H4 (cell line): ENCODE results near the gene TIPARP. TPM values are rescaled to one million over a fixed set of nuclear protein-coding genes. Genes with fewer than 3 reads are reported as not detected.
"Not testable (repeated sequence)": the region's sequence is repeated elsewhere in the genome, so short reads cannot be mapped to it uniquely, and the experiment has no call there.

Experiments used
- DNase-seq: peaks from one replicate; pipeline ENCODE4 v3.0.0-alpha.2; 2015; ENCODE audit warnings: low spot score
- total RNA-seq: library from RNA; depleted of rRNA; stranded (reverse); fragments of >200 nt; shearing (Covaris generic); gene quantifications from 2 replicates; pipeline ENCODE4 v1.2.3, GENCODE V29; 2014

The TIPARP gene
- total RNA-seq, 1 experiment from 2014 or later = 43.2 TPM

GRCh38 chr3:156646958-156647357 lies 27.4 kb upstream of the TIPARP start:
- DNase-seq = no peak

GRCh38 chr3:156648086-156648485 lies 26.3 kb upstream of the TIPARP start:
- no peak for DNase-seq

GRCh38 chr3:156649681-156650080 lies 24.7 kb upstream of the TIPARP start:
- DNase-seq = no peak

GRCh38 chr3:156652661-156653060 lies 21.7 kb upstream of the TIPARP start:
- DNase-seq = not testable (repeated sequence)

- no peak for DNase-seq
These were observed 19.6 kb upstream of the TIPARP start for GRCh38 chr3:156654834-156655233.

GRCh38 chr3:156655819-156656550 lies 18.4 kb upstream of the TIPARP start:
- no peak for DNase-seq

GRCh38 chr3:156657440-156657839 lies 16.9 kb upstream of the TIPARP start:
- no peak for DNase-seq

- no peak for DNase-seq
These were observed 16.3 kb upstream of the TIPARP start for GRCh38 chr3:156657862-156658731.

- no peak for DNase-seq
These were observed 15.7 kb upstream of the TIPARP start for GRCh38 chr3:156658732-156659090.

GRCh38 chr3:156659260-156659659 lies 15.1 kb upstream of the TIPARP start:
- no peak for DNase-seq

GRCh38 chr3:156661155-156661554 lies 13.2 kb upstream of the TIPARP start:
- DNase-seq = no peak

- no peak for DNase-seq
These were observed 10.2 kb upstream of the TIPARP start for GRCh38 chr3:156664011-156664830.

GRCh38 chr3:156664831-156665178 lies 9.6 kb upstream of the TIPARP start:
- no peak for DNase-seq

- no peak for DNase-seq
These were observed 9.1 kb upstream of the TIPARP start for GRCh38 chr3:156665291-156665690.

- DNase-seq = no peak
These were observed 8.3 kb upstream of the TIPARP start for GRCh38 chr3:156666073-156666472.

GRCh38 chr3:156668073-156668763 lies 6.2 kb upstream of the TIPARP start:
- no peak for DNase-seq

GRCh38 chr3:156670077-156670476 lies 4.3 kb upstream of the TIPARP start:
- DNase-seq = no peak

- DNase-seq = no peak
These were observed 3.7 kb upstream of the TIPARP start for GRCh38 chr3:156670652-156671051.

- no peak for DNase-seq
These were observed 701 bp upstream of the TIPARP start for GRCh38 chr3:156673732-156674045.

GRCh38 chr3:156674911-156675829 lies 780 bp downstream of the TIPARP start:
- DNase-seq = peak; percentile 18
